DND-41 (cell line): ENCODE measurements around the gene ZNF672.

Experiments used
- CTCF ChIP-seq: IDR thresholded peaks from 2 replicates; pipeline ENCODE4 v1.5.1; 2012; ENCODE audit warnings: borderline replicate concordance, low read length, moderate library complexity, mild to moderate bottlenecking; ENCODE audit not compliant: poor library complexity, severe bottlenecking; ENCODE audit errors: extremely low read depth
- EZH2 ChIP-seq: IDR thresholded peaks from 3 replicates; pipeline ENCODE4 v1.6.1; 2012; ENCODE audit warnings: borderline replicate concordance, low read depth, mild to moderate bottlenecking, moderate library complexity, low read length, inconsistent platforms; ENCODE audit not compliant: severe bottlenecking

- TF ChIP-seq EZH2: no peak
- TF ChIP-seq CTCF: no peak
Measured at GRCh38 chr1:248788327-248788726, 49.7 kb upstream of the ZNF672 start.
